ENCODE data around the gene OR5J2. TPM values are rescaled to one million over a fixed set of nuclear protein-coding genes. Genes with fewer than 3 reads are reported as not detected.
"Not testable (repeated sequence)": the region's sequence is repeated elsewhere in the genome, so short reads cannot be mapped to it uniquely, and the experiment has no call there.

OR5J2 gene
- not detected in 2 replicates for total RNA-seq (2014; rRNA removed; shearing (Covaris generic))
- polyA plus RNA-seq (2015; cell fraction: cytosol; rRNA removed): not detected in 2 replicates
- polyA plus RNA-seq (2015; cell fraction: nucleus; rRNA removed): not detected in 2 replicates

GRCh38 chr11:56176318-56176717 is at the start of gene OR5J2:
OR5J2 (plus strand) TSS chr11:56176618; CDS start chr11:56176618, 0 bp downstream.
- no peak for DNase-seq (ENCODE audit: low read depth)

- no peak for DNase-seq (ENCODE audit: low read depth)
These were observed 36.2 kb upstream of the OR5J2 start, which contains the start of gene OR8J3 for GRCh38 chr11:56140151-56140661. OR8J3 (minus strand) TSS chr11:56140201; CDS start chr11:56137718, 2,483 bp downstream.

GRCh38 chr11:56143681-56144080 is 32.7 kb upstream of the OR5J2 start:
- not testable (repeated sequence) for DNase-seq (ENCODE audit: low read depth)

GRCh38 chr11:56151376-56151775 is 25.0 kb upstream of the OR5J2 start:
- DNase-seq (ENCODE audit: low read depth): no peak

- DNase-seq (ENCODE audit: low read depth): peak; percentile 35
These were observed 24.1 kb upstream of the OR5J2 start for GRCh38 chr11:56152333-56152732.

GRCh38 chr11:56160217-56160616 is 16.2 kb upstream of the OR5J2 start, which contains the start of gene OR8K5:
OR8K5 (minus strand) TSS chr11:56160317; CDS start chr11:56160317, 0 bp downstream.
- no peak for DNase-seq (ENCODE audit: low read depth)

- DNase-seq (ENCODE audit: low read depth): no peak
These were observed 12.6 kb upstream of the OR5J2 start for GRCh38 chr11:56163804-56164203.

GRCh38 chr11:56172256-56172830 is 4.1 kb upstream of the OR5J2 start:
- DNase-seq (ENCODE audit: low read depth): no peak

- DNase-seq (ENCODE audit: low read depth): no peak
These were observed 7.0 kb downstream of the OR5J2 start for GRCh38 chr11:56183459-56183858.

- no peak for DNase-seq (ENCODE audit: low read depth)
These were observed 12.2 kb downstream of the OR5J2 start for GRCh38 chr11:56188602-56189001.

- DNase-seq (ENCODE audit: low read depth): no peak
These were observed 20.3 kb downstream of the OR5J2 start for GRCh38 chr11:56196705-56197104.

- DNase-seq (ENCODE audit: low read depth): no peak
These were observed 20.9 kb downstream of the OR5J2 start for GRCh38 chr11:56197367-56197766.

- DNase-seq (ENCODE audit: low read depth): no peak
These were observed 31.4 kb downstream of the OR5J2 start for GRCh38 chr11:56207790-56208189.

- no peak for DNase-seq (ENCODE audit: low read depth)
These were observed 38.1 kb downstream of the OR5J2 start for GRCh38 chr11:56214537-56214936.

GRCh38 chr11:56219735-56220134 is 43.3 kb downstream of the OR5J2 start:
- DNase-seq (ENCODE audit: low read depth): not testable (repeated sequence)

Other genes with a start within 250 kb of the OR5J2 start
- gene OR5I1, start 240.2 kb upstream of the OR5J2 start, total RNA-seq (2014; rRNA removed; shearing (Covaris generic)): not detected in 2 replicates
- gene OR10AG1, start 206.7 kb upstream of the OR5J2 start, total RNA-seq (2014; rRNA removed; shearing (Covaris generic)): not detected in 2 replicates
- not detected in 2 replicates for gene OR5F1, start 182.0 kb upstream of the OR5J2 start, total RNA-seq (2014; rRNA removed; shearing (Covaris generic))
- gene OR5AS1, start 149.0 kb upstream of the OR5J2 start, total RNA-seq (2014; rRNA removed; shearing (Covaris generic)): not detected in 2 replicates
- gene OR8I2, start 83.3 kb upstream of the OR5J2 start, total RNA-seq (2014; rRNA removed; shearing (Covaris generic)): not detected in 2 replicates
- not detected in 2 replicates for gene OR8H2, start 72.9 kb upstream of the OR5J2 start, total RNA-seq (2014; rRNA removed; shearing (Covaris generic))
- gene OR8H3, start 54.2 kb upstream of the OR5J2 start, total RNA-seq (2014; rRNA removed; shearing (Covaris generic)): not detected in 2 replicates
- not detected in 2 replicates for gene OR8J3, start 36.4 kb upstream of the OR5J2 start, total RNA-seq (2014; rRNA removed; shearing (Covaris generic))
- gene OR8K5, start 16.3 kb upstream of the OR5J2 start, total RNA-seq (2014; rRNA removed; shearing (Covaris generic)): not detected in 2 replicates
- not detected in 2 replicates for gene OR5T2, start 57.6 kb downstream of the OR5J2 start, total RNA-seq (2014; rRNA removed; shearing (Covaris generic))
- gene OR5T3, start 75.6 kb downstream of the OR5J2 start, total RNA-seq (2014; rRNA removed; shearing (Covaris generic)): not detected in 2 replicates
- not detected in 2 replicates for gene OR5T1, start 97.5 kb downstream of the OR5J2 start, total RNA-seq (2014; rRNA removed; shearing (Covaris generic))
- gene OR8H1, start 115.6 kb downstream of the OR5J2 start, total RNA-seq (2014; rRNA removed; shearing (Covaris generic)): not detected in 2 replicates
- gene OR8K3, start 138.5 kb downstream of the OR5J2 start, total RNA-seq (2014; rRNA removed; shearing (Covaris generic)): not detected in 2 replicates
- gene OR8K1, start 169.4 kb downstream of the OR5J2 start, total RNA-seq (2014; rRNA removed; shearing (Covaris generic)): not detected in 2 replicates
- gene OR8J1, start 177.7 kb downstream of the OR5J2 start, total RNA-seq (2014; rRNA removed; shearing (Covaris generic)): not detected in 2 replicates
- gene OR8U1, start 199.0 kb downstream of the OR5J2 start, total RNA-seq (2014; rRNA removed; shearing (Covaris generic)): not detected in 2 replicates
- not detected in 2 replicates for gene OR5AL1, start 236.1 kb downstream of the OR5J2 start, total RNA-seq (2014; rRNA removed; shearing (Covaris generic))